GM11168 (cell line): Measurements from ENCODE around the gene BEST2.

Experiments used
- in situ Hi-C: fragments of 300-500 bp; cut with MboI; formaldehyde crosslinking; loops from one replicate; pipeline ENCODE4 v1.12.0; 2022; ENCODE audit warnings: low sequenced_read_pairs; ENCODE audit not compliant: unreplicated experiment

BEST2 gene

DNA sequence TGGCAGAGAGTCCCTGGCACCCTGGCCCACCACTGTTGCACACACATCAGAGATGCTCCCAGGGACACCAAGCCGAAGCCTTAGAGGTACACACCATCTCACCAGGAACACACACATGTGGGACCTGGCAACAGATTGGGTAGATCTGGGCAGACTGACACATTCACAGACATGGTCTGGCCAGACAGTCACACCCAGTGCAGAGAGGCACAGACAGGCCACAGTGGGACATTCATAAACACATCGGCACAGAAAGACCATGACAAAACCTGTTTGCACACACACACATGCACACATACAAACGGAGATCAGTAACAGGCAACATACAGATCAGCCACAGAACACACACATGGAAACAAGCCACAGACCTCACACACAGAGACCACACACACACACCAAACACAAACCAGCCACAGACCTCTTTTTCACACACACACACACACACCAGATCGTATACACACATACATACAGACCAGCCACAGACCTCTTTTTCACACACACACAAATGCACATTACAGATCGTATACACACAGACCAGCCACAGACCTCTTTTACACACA lies 33.4 kb downstream of the BEST2 start:
- in situ Hi-C loops: no loop called here

DNA sequence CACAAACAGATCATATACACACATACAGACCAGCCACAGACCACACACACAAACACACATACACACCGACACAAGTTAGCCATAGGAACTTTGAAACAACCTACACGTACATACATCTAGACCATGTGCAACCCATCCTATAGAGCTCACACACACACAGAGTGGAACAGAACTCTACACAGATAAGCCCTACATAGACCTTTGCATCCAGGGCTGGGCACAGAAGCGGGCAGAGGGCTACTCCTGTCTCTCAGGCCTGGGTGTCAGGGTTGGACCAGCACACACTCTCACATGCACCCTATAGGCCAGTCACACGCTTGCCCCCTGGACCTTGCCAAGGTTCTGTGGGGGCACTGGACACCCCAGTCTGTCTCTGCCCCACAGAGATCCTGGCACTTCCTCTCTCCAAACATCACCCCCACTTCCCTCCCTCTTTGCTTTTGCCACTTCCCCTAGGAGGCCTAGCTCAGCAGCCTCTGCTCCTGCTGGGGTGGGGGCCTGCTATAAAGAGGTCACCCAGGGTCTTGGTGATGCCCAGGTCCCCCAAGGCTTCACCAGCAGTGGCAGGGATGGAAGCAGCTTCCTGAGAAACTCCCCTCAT lies 33.9 kb downstream of the BEST2 start:
- in situ Hi-C loops: no loop called here

DNA sequence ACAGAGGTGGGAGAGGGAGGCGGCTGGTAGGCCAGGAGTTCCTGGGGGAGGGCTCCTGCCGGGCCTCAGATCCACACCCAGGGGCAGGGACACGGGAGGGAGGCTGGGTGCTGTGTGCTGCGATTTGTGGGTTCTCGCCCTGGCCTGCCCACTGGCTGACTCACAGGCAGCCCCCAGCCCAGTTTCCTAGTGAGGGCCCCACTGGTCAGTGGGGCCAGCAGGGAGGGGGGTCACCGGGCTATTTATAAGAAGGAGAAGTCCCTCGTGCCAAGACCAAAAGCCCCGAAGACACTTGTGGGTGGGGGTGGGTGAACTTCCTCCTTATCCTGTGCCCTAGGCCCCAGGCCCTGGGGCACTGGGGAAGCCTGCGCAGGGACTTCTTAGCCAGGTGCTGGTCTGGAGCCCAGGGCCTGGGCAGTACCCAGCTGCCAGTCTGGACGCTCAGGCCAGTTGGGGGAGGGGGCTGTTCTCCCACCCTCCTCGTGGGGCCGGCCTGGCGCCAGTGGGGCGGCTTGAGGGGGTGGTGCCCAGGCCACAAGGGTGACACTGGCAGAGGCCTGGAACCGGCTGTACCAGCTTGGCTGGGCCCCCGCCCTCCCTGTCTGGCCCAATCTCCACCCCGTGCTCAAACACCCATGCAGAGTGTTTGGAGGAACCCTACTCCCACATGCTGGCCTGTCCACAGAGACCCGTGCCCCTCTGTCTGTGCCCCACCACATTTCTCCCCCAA lies 34.7 kb downstream of the BEST2 start:
- in situ Hi-C loops: no loop called here

DNA sequence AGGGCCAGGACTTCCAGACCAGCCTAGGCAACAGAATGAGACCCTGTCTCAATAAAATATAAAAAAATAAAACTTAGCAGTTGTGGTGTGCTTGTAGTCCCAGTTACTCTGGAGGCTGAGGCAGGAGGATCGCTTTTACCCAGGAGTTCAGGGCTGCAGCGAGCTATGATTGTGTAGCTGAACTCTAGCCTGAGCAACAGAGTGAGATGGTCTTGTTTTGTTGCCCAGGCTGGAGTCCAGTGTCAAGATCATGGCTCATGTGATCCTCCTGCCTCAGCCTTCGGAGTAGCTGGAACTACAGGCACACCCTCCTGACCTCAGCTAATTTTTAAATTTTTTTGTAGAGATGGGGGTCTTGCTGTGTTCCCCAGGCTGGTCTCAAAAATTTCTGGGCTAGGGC lies 35.4 kb downstream of the BEST2 start:
- in situ Hi-C loops: no loop called here

DNA sequence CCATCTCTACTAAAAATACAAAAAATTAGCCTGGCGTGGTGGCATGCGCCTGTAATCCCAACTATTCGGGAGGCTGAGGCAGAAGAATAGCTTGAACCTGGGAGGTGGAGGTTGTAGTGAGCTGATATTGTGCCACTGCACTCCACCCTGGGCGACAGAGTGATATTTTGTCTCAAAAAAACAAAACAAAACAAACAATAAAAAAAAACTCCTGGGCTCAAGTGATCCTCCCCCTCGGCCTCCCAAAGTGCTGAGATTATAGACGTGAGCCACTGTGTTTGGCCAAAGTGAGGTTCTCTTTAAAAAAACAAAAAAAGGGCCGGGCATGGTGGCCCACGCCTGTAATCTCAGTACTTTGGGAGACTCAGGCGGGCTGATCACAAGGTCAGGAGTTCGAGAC lies 35.9 kb downstream of the BEST2 start:
- in situ Hi-C loops: no loop called here

DNA sequence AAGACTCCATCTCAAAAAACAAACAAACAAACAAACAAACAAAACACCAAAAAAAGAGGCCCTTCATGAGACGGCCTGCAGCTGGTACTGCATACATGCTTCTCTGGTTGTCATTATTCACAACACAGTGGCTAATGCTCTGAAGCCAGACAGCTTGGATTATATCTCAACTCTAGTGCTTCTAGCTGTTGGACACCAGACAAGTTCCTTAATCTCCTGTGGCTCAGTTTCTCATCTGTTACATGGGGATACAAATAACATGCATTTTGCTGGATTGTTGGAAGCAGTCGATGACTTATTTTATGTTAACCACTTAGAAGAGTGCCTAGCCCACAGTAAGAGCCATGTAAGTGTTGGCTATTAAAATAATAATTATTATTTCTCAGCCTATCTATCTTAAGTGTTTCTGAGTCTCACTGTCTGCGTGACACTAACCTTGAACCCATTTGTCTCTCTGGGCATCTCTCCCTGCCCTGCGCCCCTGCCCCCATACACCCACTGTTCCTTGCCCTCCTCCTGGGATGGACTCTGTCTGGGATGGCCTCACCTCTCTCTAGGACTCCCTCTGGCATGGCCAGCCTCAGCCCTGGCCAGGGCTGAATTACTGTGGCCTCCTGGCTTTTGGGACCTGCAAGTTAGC lies 36.6 kb downstream of the BEST2 start:
- in situ Hi-C loops: no loop called here

DNA sequence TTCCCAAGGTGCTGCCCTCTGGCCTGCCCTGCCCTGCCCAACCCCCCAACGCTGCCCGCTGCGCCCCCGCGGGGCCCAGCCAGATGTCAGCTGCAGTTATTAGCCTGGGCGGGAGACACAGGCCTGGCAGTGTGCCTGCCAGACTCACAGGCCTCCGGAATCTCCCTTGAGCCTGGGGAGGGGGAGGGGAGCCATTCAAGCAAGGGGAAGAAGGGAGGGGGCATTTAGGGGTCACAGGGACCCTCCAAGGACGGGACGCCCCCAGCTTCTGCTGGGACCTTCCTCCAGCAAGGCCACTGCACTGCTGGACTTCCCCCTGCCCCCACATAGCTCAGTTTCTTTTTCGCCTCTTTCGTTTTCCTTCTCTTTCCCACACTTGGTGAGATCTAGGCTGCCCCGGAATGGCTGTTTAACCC lies 37.1 kb downstream of the BEST2 start:
- in situ Hi-C loops: no loop called here

DNA sequence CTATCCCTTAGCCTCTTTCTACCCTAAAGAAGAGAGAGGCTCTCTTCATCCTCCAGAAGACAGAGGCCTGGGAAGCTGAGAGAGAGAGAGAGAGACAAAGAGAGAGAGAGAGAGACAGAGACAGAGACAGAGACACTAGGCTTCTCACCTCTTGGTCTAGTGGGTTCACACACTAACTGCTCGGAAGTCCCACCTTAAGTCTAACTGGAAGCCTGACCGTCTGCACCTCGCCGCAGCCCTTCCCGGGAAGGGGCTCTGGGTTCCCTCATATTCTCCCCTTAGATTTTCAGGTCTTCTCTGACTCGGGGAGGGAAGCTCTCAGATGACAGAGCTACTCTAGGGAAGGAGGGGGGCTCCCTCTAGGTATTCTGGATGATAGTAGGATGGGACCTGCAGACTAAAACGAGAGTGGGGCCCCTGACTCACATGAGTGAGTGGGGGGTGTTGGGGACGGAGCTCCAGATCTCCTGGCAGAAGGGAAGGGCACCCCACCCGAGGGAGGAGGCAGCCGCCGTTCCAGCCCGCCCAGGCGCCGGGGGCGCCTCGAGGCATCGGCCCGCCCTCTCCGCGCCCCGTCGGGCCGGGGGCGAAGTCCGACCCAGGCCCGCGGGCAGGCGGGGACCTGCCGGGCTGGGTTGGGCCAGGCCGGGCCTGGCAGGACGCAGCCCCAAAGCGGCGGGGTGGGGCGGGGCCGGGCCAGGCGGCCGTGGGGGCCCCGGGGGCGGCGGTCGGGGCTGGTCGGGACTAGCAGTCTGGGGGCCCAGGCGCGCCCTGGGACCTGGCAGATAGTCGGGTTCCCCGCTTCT lies 37.7 kb downstream of the BEST2 start:
- in situ Hi-C loops: no loop called here

DNA sequence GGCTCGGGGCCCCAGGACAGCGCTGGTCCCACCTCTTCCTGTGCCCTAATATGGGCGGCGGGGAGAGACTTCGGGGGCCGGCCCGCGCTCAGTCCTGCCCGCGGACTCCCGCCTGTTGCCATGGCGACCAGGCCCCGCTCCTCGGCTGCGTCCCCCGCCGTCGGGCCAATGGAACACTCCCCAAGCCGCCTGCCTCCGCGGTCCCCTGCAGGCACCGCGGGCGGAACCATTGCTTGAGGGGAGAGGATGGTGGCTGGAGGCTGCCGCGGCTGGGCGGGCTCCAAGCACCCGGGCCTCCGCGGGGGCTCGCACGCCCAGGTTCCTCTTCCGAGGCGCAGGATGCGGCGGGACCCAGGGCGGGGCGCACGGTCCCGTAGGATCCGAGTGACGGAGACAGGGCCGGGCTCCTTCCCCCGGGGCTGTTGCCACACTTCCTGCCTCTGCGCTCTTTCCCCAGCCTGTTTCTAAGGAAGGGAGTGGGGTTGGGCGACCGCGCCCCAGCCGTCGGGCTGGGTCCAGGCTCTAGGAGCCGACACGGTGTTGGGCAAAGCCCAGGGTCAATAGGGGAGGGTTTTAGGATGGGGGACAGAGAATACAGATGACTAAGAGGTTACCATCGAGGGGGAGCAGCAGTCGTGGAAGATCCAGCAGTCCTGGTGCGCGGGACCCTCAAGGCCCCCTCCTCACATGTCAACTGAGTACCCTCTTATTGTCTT lies 38.5 kb downstream of the BEST2 start:
- in situ Hi-C loops: loop anchor here (10.0 kb wide), 1 partner anchor 625 kb away; the partner anchor contains the start of gene ZNF136

DNA sequence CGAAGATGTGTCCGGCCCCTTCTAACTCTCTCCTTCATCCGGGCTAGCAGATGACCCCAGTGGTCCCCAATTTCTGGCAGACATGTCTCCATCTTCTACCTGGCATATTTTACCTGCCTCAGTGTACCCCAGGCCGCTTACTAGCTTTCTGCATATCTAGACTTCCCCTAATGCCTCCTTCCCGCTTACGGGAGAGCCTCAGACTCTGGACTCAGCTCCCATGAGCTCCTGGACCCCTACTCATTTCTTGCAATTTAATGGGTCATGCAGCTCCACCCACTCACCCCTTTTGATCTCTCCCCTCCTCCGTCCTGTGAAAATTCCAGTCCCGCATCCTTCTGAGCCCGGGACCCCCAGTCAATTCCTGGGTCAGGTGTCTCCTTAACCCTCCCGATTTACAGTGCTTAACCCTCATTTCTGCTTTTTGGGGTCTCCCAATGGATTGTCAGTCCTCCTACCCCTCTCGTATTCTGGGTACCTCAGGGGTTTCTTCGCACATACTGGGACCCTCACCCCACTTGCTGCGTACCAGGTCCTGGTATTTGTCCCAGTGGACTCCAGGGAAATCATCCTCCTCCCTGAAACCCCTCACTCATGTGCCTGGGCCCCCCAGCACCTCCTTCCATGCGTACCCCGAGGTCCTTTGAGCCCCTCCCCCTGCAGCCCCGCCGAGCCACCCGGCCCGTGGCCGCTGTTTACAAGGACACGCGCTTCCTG lies 39.2 kb downstream of the BEST2 start:
- in situ Hi-C loops: loop anchor here (10.0 kb wide), 1 partner anchor 626 kb away; the partner anchor contains the start of gene ZNF136

DNA sequence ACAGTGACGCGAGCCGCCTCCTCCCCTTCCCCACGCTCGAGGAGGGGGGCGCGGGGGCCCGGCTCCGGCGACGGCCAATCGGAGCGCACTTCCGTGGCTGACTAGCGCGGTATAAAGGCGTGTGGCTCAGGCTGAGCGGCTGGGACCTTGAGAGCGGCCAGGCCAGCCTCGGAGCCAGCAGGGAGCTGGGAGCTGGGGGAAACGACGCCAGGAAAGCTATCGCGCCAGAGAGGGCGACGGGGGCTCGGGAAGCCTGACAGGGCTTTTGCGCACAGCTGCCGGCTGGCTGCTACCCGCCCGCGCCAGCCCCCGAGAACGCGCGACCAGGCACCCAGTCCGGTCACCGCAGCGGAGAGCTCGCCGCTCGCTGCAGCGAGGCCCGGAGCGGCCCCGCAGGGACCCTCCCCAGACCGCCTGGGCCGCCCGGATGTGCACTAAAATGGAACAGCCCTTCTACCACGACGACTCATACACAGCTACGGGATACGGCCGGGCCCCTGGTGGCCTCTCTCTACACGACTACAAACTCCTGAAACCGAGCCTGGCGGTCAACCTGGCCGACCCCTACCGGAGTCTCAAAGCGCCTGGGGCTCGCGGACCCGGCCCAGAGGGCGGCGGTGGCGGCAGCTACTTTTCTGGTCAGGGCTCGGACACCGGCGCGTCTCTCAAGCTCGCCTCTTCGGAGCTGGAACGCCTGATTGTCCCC lies 39.9 kb downstream of the BEST2 start, which contains the start of gene JUNB:
Gene JUNB, plus strand, starts transcription at position 142 of the 706 bp plus-strand sequence. Its CDS starts 286 bp downstream, at position 428.
- in situ Hi-C loops: loop anchor here (10.0 kb wide), 1 partner anchor 627 kb away; the partner anchor contains the start of gene ZNF136

DNA sequence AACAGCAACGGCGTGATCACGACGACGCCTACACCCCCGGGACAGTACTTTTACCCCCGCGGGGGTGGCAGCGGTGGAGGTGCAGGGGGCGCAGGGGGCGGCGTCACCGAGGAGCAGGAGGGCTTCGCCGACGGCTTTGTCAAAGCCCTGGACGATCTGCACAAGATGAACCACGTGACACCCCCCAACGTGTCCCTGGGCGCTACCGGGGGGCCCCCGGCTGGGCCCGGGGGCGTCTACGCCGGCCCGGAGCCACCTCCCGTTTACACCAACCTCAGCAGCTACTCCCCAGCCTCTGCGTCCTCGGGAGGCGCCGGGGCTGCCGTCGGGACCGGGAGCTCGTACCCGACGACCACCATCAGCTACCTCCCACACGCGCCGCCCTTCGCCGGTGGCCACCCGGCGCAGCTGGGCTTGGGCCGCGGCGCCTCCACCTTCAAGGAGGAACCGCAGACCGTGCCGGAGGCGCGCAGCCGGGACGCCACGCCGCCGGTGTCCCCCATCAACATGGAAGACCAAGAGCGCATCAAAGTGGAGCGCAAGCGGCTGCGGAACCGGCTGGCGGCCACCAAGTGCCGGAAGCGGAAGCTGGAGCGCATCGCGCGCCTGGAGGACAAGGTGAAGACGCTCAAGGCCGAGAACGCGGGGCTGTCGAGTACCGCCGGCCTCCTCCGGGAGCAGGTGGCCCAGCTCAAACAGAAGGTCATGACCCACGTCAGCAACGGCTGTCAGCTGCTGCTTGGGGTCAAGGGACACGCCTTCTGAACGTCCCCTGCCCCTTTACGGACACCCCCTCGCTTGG lies 40.7 kb downstream of the BEST2 start:
- in situ Hi-C loops: loop anchor here (10.0 kb wide), 1 partner anchor 627 kb away; the partner anchor contains the start of gene ZNF136

DNA sequence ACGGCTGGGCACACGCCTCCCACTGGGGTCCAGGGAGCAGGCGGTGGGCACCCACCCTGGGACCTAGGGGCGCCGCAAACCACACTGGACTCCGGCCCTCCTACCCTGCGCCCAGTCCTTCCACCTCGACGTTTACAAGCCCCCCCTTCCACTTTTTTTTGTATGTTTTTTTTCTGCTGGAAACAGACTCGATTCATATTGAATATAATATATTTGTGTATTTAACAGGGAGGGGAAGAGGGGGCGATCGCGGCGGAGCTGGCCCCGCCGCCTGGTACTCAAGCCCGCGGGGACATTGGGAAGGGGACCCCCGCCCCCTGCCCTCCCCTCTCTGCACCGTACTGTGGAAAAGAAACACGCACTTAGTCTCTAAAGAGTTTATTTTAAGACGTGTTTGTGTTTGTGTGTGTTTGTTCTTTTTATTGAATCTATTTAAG lies 41.3 kb downstream of the BEST2 start:
- in situ Hi-C loops: loop anchor here (10.0 kb wide), 1 partner anchor 628 kb away; the partner anchor contains the start of gene ZNF136

DNA sequence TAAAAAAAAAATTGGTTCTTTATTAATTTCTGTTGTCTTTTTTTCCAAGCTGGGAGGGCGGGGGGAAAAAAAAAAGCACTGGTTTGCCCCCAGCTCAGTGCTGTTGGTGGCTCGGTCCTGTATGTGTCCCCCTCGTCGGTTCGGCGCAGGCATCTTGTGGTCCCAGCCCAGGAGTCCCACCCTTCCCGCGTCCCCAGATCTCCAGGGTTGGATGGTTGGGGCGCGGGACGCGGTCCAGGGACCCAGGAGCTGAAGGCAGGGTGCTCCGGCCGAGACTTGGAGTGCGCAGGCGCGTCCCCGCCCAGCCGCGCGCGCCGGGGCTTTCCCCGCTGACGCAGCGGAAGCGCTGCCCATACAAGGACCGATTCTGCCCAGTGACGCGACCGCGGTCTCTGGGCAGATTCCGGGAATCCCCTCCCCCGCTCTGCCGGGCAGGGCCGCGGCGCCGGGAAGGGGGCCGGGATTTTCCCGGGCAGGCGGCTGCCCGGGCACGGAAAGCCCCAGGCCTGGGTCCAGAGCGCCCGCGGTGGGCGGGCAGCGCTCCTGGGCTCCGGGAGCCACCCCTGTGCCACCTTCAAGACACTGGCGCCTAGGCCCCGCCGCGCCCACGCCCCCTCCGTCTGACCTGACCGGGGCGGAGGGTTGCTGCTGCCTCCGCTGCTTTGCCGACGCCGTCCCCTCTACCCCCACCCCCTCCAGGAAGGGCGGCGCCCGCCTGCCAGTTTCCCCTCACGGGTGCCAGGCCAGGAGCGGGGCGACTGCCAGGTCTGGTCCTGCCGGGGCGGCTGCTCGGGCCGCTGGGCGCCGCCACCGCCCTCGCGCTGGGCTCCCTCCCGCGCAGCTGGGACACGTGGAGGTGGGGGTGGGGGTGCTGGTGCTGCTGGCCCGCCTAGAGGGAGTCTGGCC lies 42.0 kb downstream of the BEST2 start:
- in situ Hi-C loops: loop anchor here (10.0 kb wide), 1 partner anchor 629 kb away; the partner anchor contains the start of gene ZNF136

DNA sequence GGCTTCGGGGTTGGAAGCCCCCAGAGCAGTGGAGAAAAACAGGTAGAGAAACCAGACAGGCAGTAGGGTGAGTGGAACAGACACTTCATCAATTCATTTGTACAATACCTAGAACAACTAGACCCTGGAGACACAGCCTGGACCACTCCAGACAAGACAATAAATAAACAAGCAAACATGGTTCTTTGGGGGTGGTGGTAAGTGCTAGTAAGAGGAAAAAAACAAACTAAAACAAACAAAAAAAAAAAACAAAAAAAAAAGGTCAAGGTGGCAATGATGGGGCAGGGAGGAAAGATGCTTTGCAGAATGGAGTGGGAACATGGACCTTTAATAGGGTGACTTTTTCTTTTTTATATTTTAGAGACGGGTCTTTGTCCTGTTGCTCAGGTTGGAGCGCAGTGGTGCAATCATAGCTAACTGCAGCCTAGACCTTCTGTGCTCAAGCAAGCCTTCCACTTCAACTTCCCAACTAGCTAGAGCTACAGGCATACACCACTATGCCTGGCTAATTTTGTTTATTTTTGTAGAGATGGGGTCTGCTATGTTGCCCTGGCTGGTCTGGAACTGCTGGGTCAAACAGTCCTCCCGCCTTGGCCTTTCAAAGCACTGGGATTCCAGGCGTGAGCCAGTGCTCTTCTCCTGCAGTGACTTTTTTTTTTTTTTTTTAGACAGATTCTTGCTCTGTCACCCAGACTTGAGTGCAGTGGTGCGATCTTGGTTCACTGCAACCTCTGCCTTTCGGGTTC lies 42.8 kb downstream of the BEST2 start:
- in situ Hi-C loops: loop anchor here (10.0 kb wide), 1 partner anchor 630 kb away; the partner anchor contains the start of gene ZNF136
